Measurements from ENCODE around the gene DAB1.
"Not testable (repeated sequence)": the region's sequence is repeated elsewhere in the genome, so short reads cannot be mapped to it uniquely, and the experiment has no call there.

Gene DAB1

GRCh38 chr1:57360846-57361407 is 62.9 kb downstream of the DAB1 start:
- no peak for DNase-seq (ENCODE audit: low read depth)

DNA sequence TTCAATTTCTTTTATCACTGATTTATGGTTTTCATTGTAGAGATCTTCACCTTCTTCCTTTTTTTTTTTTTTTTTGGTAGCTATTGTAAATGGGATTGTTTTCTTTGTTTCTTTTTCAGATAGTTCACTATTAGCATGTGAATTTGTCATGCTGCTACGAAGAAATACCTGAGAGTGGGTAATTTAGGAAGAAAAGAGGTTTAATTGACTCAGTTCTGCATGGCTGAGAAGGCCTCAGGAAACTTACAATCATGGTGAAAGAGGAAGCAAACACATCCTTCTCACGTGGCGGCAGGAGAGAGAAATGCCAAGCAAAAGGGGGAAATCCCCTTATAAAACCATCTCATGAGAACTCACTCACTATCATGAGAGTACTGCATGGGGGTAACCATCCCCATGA is 66.4 kb downstream of the DAB1 start:
- DNase-seq (ENCODE audit: low read depth): no peak

- DNase-seq (ENCODE audit: low read depth): no peak
Observed at GRCh38 chr1:57353654-57354053, 70.2 kb downstream of the DAB1 start.

DNA sequence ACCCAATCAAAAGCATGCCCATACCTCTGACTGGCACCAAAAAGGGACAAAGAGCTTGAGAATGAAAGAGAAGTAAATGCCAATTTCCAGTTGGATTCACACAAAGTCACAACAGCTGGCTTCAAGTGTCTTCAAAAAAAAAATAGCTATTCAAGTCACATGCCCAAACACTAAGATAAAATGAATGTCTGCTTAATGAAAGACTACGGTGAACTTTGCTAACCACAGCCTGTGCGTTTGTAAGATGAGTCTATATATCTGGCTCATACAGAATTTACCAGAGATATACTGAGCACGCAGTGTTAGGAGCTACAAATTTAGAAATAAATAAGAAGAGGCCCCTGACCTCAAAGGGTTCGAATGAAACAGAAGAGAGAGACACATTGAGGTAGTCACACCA is 73.2 kb downstream of the DAB1 start:
- no peak for DNase-seq (ENCODE audit: low read depth)

- DNase-seq (ENCODE audit: low read depth): no peak
Observed at GRCh38 chr1:57348921-57349320, 74.9 kb downstream of the DAB1 start.

GRCh38 chr1:57345916-57346315 is 77.9 kb downstream of the DAB1 start:
- DNase-seq (ENCODE audit: low read depth): no peak

DNA sequence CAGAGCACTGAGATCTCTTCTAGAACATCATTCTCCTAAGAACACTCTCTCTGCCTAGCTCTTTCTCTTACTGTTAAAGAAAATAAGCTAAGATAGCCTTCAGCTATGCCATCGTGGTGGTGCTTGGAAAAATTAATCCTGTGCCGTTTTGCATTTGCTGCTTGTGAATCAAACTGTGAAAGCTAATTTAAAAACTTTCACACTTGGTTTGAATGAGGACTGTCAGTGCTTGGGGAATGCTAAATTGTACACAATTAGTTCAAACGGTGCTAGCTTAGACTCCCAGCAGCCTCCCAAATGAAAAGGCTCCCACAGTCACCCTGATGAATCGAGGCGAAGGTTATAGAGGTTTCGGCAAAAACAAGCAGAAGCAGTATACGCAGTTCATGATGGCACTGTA is 79.6 kb downstream of the DAB1 start:
- DNase-seq (ENCODE audit: low read depth): no peak

DNA sequence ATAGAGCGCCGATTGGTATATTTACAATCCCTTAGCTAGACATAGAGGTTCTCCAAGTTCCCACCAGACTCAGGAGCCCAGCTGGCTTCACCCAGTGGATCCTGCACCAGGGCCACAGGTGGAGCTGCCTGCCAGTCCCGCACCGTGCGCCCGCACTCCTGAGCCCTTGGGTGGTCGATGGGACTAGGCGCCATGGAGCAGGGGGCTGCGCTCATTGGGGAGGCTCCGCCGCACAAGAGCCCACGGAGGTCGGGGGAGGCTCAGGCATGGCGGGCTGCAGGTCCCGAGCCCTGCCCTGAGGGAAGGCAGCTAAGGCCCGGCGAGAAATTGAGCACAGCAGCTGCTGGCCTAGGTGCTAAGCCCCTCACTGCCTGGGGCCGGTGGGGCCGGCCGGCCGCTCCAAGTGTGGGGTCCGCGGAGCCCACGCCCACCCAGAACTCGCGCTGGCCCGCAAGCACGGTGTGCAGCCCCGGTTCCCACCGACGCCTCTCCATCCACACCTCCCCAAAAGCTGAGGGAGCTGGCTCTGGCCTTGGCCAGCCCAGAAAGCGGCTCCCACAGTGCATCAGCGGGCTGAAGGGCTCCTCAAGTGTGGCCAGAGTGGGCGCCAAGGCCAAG is 80.5 kb downstream of the DAB1 start:
- DNase-seq (ENCODE audit: low read depth): not testable (repeated sequence)

- no peak for DNase-seq (ENCODE audit: low read depth)
Observed at GRCh38 chr1:57341721-57342120, 82.1 kb downstream of the DAB1 start.

DNA sequence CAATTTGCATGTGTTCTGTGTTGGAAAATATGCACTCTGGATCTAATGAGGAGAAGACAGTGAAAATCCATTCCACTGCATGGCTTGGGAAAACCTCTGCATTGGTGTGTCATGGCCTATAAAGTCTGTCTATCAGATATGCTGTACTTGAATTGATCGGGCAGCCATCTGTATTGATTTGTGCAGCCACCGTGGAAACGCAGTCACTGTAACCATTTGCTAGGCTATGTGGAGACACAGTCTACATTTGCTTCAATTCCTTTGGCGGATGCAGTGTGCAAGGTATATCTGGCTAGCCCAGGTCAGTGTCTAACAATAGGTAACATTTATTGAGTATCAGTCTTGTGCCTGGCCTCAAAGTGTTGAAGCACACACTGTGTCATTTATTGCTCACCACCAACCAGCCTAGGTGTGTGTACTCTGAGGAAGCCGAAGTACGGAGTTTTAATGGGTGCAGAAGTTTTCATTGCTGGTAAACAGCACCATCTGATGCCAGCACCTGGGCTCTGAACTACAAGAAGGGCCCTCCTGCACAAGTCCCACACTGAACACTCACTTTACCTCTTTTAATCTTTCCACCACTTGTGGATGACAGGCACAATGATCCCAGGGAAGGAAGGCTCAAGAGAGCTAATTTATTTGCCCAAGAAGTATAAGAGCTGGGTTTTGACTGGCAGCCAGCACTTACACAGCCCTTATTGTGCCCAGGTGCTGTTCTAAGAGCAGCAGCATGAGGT is 83.4 kb downstream of the DAB1 start:
- DNase-seq (ENCODE audit: low read depth): no peak

- DNase-seq (ENCODE audit: low read depth): no peak
Observed at GRCh38 chr1:57337623-57338022, 86.2 kb downstream of the DAB1 start.

GRCh38 chr1:57336793-57337192 is 87.1 kb downstream of the DAB1 start:
- no peak for DNase-seq (ENCODE audit: low read depth)

- no peak for DNase-seq (ENCODE audit: low read depth)
Observed at GRCh38 chr1:57331620-57332019, 92.2 kb downstream of the DAB1 start.

DNA sequence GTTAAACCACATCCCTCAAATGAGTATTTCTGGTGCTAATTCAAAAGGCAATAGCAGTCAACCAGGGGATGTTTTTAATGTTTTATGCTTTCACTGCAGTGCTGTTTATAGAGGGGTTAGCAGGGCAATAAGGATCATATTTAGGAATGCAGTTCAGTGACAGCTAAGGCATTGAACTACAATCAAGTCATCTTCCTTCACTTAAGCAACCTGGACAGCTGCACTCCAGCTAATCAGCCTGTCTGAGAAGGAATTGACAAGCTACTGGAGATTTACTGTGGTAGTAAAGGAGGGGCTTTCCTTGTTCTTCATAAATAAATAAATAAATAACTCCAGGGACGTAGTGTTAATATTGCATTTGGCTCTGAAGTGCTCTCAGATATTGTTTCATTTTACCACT is 93.9 kb downstream of the DAB1 start:
- DNase-seq (ENCODE audit: low read depth): no peak

- DNase-seq (ENCODE audit: low read depth): no peak
Observed at GRCh38 chr1:57329001-57329527, 94.8 kb downstream of the DAB1 start.

GRCh38 chr1:57327946-57328345 is 95.9 kb downstream of the DAB1 start:
- no peak for DNase-seq (ENCODE audit: low read depth)

GRCh38 chr1:57327336-57327735 is 96.5 kb downstream of the DAB1 start:
- DNase-seq (ENCODE audit: low read depth): no peak

- DNase-seq (ENCODE audit: low read depth): no peak
Observed at GRCh38 chr1:57325536-57325935, 98.3 kb downstream of the DAB1 start.

GRCh38 chr1:57325117-57325516 is 98.7 kb downstream of the DAB1 start:
- DNase-seq (ENCODE audit: low read depth): no peak

DNA sequence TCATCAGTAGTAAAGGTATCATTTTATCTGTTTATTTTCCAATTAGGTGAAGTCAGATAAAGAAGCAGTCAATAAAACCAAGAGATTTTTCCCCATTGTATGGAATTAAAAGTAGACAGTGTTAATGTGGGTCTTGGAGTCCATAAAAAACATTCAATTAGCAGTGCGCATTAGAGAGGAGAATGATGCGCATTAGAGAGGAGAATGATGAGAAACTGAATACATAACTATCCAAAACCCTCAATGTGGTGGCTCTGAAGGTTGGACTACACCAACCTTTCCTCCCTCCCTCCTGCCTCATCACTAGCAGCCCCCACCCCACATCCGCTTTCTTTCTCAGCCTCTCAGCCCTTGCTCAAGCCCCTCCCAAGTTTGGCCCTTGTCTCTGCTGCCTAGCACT is 99.5 kb downstream of the DAB1 start:
- DNase-seq (ENCODE audit: low read depth): no peak

DNA sequence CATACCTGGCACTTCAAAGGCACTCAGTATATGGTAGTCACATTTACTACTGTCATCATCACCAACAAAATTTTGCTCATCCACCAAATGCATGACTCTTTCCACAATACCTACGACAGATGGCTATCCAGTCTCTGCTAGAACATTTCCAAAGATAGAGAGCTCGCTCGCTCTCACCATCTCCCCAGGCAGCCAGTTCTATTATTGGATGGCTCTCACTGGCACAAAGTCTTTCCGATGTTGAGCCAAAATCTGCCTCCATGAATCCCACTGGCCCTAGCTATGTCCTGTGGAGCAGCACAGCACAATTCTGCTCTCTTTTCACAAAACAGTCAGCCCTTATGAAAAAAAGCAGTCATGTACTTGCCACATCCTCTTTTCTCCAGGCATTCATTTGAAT is 102.1 kb downstream of the DAB1 start:
- no peak for DNase-seq (ENCODE audit: low read depth)

DNA sequence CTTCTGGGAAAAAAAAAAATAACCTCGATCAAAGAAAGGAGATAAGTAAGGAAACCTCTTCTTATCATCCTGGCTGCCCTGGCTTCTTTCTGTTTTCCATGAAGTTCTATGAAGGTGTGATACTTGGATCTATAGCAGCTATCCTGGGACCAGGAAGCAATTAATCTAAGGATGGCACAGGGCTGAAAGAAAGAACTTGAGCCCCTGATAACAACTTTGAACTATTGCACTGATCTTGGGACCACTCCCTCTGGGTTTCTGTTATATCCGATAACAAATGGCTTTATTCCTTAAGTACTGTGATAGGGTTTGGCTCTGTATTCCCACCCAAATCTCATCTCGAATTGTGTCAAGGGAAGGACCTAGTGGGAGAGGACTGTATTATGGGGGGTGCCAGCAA is 104.1 kb downstream of the DAB1 start:
- DNase-seq (ENCODE audit: low read depth): no peak

GRCh38 chr1:57319165-57319564 is 104.7 kb downstream of the DAB1 start:
- no peak for DNase-seq (ENCODE audit: low read depth)

All from non-pigmented ciliary epithelial cell (primary cell).